ENCODE results near the gene MPP4. TPM values are rescaled to one million over a fixed set of nuclear protein-coding genes. Genes with fewer than 3 reads are reported as not detected.

The MPP4 gene
- total and polyA plus RNA-seq, 2 of the 13 experiments (the other 11 are each of a cell fraction or from before 2014, with no cell fraction given), result not detected

DNA sequence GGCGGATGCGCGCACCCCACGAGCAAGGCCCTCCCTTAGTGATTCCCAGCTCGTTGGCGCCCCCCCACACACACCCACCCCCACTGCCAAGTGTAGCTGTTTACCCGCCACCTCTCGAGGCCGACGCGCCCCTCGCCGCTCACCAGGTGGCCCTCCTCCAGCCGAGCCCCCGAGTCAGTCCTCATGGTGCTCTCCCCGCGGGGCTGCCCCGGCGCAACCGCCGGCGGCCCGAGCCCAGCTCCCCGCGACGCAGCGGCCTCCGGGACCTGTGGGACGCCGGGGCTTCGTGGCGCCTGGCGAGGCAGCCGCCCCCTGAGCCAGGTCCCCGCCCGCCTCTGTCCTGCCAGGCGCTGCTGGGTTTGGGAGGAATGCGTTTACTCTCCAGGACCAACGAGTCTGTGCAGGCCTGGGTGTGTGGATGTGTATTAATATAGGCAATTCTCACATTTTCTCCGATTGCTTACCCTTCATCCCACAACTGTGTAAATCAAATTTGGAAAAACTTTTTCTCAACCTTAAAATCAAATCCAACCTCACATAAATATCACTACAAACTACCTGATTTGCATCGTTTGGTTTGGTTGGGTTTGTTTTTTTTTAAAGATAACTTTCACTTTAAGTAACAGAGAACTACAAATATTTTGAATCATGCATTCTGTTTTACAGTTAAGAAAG, 55.1 kb downstream of the MPP4 start, which contains the start of gene TMEM237 (continued):
- TF ChIP-seq, protein P1, sequence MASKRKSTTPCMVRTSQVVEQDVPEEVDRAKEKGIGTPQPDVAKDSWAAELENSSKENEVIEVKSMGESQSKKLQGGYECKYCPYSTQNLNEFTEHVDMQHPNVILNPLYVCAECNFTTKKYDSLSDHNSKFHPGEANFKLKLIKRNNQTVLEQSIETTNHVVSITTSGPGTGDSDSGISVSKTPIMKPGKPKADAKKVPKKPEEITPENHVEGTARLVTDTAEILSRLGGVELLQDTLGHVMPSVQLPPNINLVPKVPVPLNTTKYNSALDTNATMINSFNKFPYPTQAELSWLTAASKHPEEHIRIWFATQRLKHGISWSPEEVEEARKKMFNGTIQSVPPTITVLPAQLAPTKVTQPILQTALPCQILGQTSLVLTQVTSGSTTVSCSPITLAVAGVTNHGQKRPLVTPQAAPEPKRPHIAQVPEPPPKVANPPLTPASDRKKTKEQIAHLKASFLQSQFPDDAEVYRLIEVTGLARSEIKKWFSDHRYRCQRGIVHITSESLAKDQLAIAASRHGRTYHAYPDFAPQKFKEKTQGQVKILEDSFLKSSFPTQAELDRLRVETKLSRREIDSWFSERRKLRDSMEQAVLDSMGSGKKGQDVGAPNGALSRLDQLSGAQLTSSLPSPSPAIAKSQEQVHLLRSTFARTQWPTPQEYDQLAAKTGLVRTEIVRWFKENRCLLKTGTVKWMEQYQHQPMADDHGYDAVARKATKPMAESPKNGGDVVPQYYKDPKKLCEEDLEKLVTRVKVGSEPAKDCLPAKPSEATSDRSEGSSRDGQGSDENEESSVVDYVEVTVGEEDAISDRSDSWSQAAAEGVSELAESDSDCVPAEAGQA (IDR thresholded peaks at IDR 0.05; ENCODE audit: low read depth), result no peak
- TF ChIP-seq, protein P1 (CRISPR knock-in tag; IDR thresholded peaks at IDR 0.05; ENCODE audit: borderline replicate concordance), result no peak
- no peak for TF ChIP-seq TRIM24 (CRISPR knock-in tag; IDR thresholded peaks at IDR 0.05)
- no peak for TF ChIP-seq ZIK1 (CRISPR knock-in tag; IDR thresholded peaks at IDR 0.05; ENCODE audit: borderline replicate concordance, low read depth)
- TF ChIP-seq XRCC5 (optimal IDR thresholded peaks at IDR 0.05; ENCODE audit: low read length), result no peak
- no peak for TF ChIP-seq ZNF615 (CRISPR knock-in tag; IDR thresholded peaks at IDR 0.05; ENCODE audit: borderline replicate concordance)
- no peak for TF ChIP-seq MXD4 (CRISPR knock-in tag; IDR thresholded peaks at IDR 0.05)
- TF ChIP-seq ZFP36L1 (CRISPR knock-in tag; IDR thresholded peaks at IDR 0.05), result no peak
- TF ChIP-seq ZNF263 (CRISPR knock-in tag; IDR thresholded peaks at IDR 0.05), result peak; percentile 78
- TF ChIP-seq KDM5B (CRISPR knock-in tag; IDR thresholded peaks at IDR 0.05; ENCODE audit: borderline replicate concordance), result 0 out of 2 replicates have a peak, but pooled peaks have one; percentile 11
- TF ChIP-seq, protein P2, sequence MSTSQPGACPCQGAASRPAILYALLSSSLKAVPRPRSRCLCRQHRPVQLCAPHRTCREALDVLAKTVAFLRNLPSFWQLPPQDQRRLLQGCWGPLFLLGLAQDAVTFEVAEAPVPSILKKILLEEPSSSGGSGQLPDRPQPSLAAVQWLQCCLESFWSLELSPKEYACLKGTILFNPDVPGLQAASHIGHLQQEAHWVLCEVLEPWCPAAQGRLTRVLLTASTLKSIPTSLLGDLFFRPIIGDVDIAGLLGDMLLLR (CRISPR knock-in tag; IDR thresholded peaks at IDR 0.05), result no peak; the same call in 1 of the 2 replicates
- TF ChIP-seq IRX3 (CRISPR knock-in tag; IDR thresholded peaks at IDR 0.05; ENCODE audit: borderline replicate concordance, low read depth), result no peak
- no peak for TF ChIP-seq JDP2 (CRISPR knock-in tag; IDR thresholded peaks at IDR 0.05; ENCODE audit: borderline replicate concordance)
- 0 out of 2 replicates have a peak, but pooled peaks have one; percentile 10 for TF ChIP-seq ZNF546 (CRISPR knock-in tag; conservative IDR thresholded peaks at IDR 0.05)
- no peak for TF ChIP-seq CREB1 (IDR thresholded peaks at IDR 0.05)
- TF ChIP-seq CREB1 (CRISPR knock-in tag; IDR thresholded peaks at IDR 0.05), result no peak
- TF ChIP-seq ZNF780A (CRISPR knock-in tag; IDR thresholded peaks at IDR 0.05), result no peak; the same call in 1 of the 2 replicates
- peak; percentile 56; the same call in 1 of the 2 replicates for TF ChIP-seq ZNF589 (CRISPR knock-in tag; conservative IDR thresholded peaks at IDR 0.05)
- no peak for TF ChIP-seq BCL6 (CRISPR knock-in tag; IDR thresholded peaks at IDR 0.05)
- TF ChIP-seq, protein P3, sequence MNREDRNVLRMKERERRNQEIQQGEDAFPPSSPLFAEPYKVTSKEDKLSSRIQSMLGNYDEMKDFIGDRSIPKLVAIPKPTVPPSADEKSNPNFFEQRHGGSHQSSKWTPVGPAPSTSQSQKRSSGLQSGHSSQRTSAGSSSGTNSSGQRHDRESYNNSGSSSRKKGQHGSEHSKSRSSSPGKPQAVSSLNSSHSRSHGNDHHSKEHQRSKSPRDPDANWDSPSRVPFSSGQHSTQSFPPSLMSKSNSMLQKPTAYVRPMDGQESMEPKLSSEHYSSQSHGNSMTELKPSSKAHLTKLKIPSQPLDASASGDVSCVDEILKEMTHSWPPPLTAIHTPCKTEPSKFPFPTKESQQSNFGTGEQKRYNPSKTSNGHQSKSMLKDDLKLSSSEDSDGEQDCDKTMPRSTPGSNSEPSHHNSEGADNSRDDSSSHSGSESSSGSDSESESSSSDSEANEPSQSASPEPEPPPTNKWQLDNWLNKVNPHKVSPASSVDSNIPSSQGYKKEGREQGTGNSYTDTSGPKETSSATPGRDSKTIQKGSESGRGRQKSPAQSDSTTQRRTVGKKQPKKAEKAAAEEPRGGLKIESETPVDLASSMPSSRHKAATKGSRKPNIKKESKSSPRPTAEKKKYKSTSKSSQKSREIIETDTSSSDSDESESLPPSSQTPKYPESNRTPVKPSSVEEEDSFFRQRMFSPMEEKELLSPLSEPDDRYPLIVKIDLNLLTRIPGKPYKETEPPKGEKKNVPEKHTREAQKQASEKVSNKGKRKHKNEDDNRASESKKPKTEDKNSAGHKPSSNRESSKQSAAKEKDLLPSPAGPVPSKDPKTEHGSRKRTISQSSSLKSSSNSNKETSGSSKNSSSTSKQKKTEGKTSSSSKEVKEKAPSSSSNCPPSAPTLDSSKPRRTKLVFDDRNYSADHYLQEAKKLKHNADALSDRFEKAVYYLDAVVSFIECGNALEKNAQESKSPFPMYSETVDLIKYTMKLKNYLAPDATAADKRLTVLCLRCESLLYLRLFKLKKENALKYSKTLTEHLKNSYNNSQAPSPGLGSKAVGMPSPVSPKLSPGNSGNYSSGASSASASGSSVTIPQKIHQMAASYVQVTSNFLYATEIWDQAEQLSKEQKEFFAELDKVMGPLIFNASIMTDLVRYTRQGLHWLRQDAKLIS (CRISPR knock-in tag; IDR thresholded peaks at IDR 0.05), result no peak
